OCI-LY1 (cell line): ENCODE measurements around the gene CDKAL1.

Experiments
- H2AFZ ChIP-seq: fragments of 200-600 bp; sonication (generic), shearing (Covaris generic); 2 replicates; pipeline ENCODE4 v1.6.0; 2014; ENCODE audit warnings: antibody characterized with exemption, mild to moderate bottlenecking, low read length
- H3F3A ChIP-seq: fragments of 200-600 bp; sonication (generic), shearing (Covaris generic); 2 replicates; pipeline ENCODE4 v1.6.0; 2014; ENCODE audit warnings: mild to moderate bottlenecking, antibody characterized with exemption, low read length, moderate library complexity; ENCODE audit not compliant: insufficient read depth
- H3K27ac ChIP-seq: fragments of 200-600 bp; sonication (generic); 2 replicates; pipeline ENCODE4 v1.5.1; 2014; ENCODE audit warnings: low read length, mixed run types, mild to moderate bottlenecking, low read depth; ENCODE audit not compliant: poor library complexity, severe bottlenecking
- H3K27me3 ChIP-seq: fragments of 200-600 bp; sonication (generic); 2 replicates; pipeline ENCODE4 v1.6.0; 2014; ENCODE audit warnings: antibody characterized with exemption, mild to moderate bottlenecking, low read length, moderate library complexity; ENCODE audit not compliant: insufficient read depth
- H3K36me3 ChIP-seq: fragments of 200-600 bp; sonication (generic); 2 replicates; pipeline ENCODE4 v1.6.1; 2014; ENCODE audit warnings: mild to moderate bottlenecking, antibody characterized with exemption, low read length, moderate library complexity, mixed read lengths; ENCODE audit not compliant: insufficient read depth
- H3K4me1 ChIP-seq: fragments of 200-600 bp; sonication (generic); 2 replicates; pipeline ENCODE4 v1.5.1; 2014; ENCODE audit warnings: mild to moderate bottlenecking, low read length, moderate library complexity; ENCODE audit not compliant: insufficient read depth, severe bottlenecking
- H3K4me2 ChIP-seq: fragments of 200-600 bp; sonication (generic), shearing (Covaris generic); 2 replicates; pipeline ENCODE4 v1.6.1; 2014; ENCODE audit warnings: low read length
- H3K4me3 ChIP-seq: fragments of 200-600 bp; sonication (generic); 2 replicates; pipeline ENCODE4 v1.5.1; 2014; ENCODE audit warnings: low read length, low read depth, mild to moderate bottlenecking, mixed read lengths; ENCODE audit not compliant: poor library complexity, severe bottlenecking
- H3K79me2 ChIP-seq: fragments of 200-600 bp; shearing (Covaris generic); 2 replicates; pipeline ENCODE4 v1.6.1; 2016; ENCODE audit warnings: mixed run types, low read length, mixed read lengths; ENCODE audit not compliant: insufficient read depth
- H3K9ac ChIP-seq: fragments of 200-600 bp; sonication (generic), shearing (Covaris generic); 2 replicates; pipeline ENCODE4 v1.6.1; 2014; ENCODE audit warnings: mild to moderate bottlenecking, low read length, mixed read lengths
- H3K9me2 ChIP-seq: fragments of 200-600 bp; sonication (generic), shearing (Covaris generic); 2 replicates; pipeline ENCODE4 v1.6.1; 2014; ENCODE audit warnings: low read depth, mild to moderate bottlenecking, low read length, mixed read lengths
- H3K9me3 ChIP-seq: fragments of 200-600 bp; shearing (Covaris generic); 2 replicates; pipeline ENCODE4 v1.6.1; 2014; ENCODE audit warnings: low read length, mixed read lengths
- H4K20me1 ChIP-seq: fragments of 200-600 bp; sonication (generic), shearing (Covaris generic); 2 replicates; pipeline ENCODE4 v1.6.0; 2016; ENCODE audit warnings: mild to moderate bottlenecking, low read length; ENCODE audit not compliant: insufficient read depth
- CTCF ChIP-seq: fragments of 200-600 bp; sonication (generic), shearing (Covaris generic); IDR thresholded peaks from 2 replicates; pipeline ENCODE4 v1.5.1; 2017; ENCODE audit warnings: mild to moderate bottlenecking, antibody characterized with exemption, low read length, moderate library complexity, mixed read lengths
- EZH2 ChIP-seq: fragments of 200-600 bp; sonication (generic), shearing (Covaris generic); IDR thresholded peaks from 2 replicates; pipeline ENCODE4 v1.8.0; 2017; ENCODE audit warnings: borderline replicate concordance, mixed run types, mild to moderate bottlenecking, antibody characterized with exemption, low read length, moderate library complexity, mixed read lengths

Gene CDKAL1

GRCh38 chr6:20789162-20789561 lies 254.9 kb downstream of the CDKAL1 start:
- Histone ChIP-seq H2AFZ (no peak overlapping the region), H3F3A (no peaks in the 10 kb centered on the region), H3K4me1 (no peaks in the 10 kb centered on the region), H3K36me3 (no peaks in the 10 kb centered on the region), H3K27me3 (no peaks in the 10 kb centered on the region), H3K9me2 (no peaks in the 10 kb centered on the region), H3K9ac (no peak overlapping the region), H3K4me3 (no peak overlapping the region), H3K4me2 (no peak overlapping the region), H3K9me3 (no peaks in the 10 kb centered on the region), H3K79me2 (no peaks in the 10 kb centered on the region), H4K20me1 (no peaks in the 10 kb centered on the region), H3K27ac (no peak overlapping the region)
- TF ChIP-seq EZH2 (no peak), CTCF (no peak)

GRCh38 chr6:20790032-20790791 lies 256.0 kb downstream of the CDKAL1 start:
- no peaks in the 10 kb centered on the region for H3K9me3 ChIP-seq
- H3K4me1 ChIP-seq = no peaks in the 10 kb centered on the region
- H3K9ac ChIP-seq = no peak overlapping the region
- H3K4me2 ChIP-seq = no peak overlapping the region
- H2AFZ ChIP-seq = no peak overlapping the region
- H3K27me3 ChIP-seq = no peaks in the 10 kb centered on the region
- H3K79me2 ChIP-seq = no peaks in the 10 kb centered on the region
- TF ChIP-seq CTCF (no peak), EZH2 (no peak)
- H3K9me2 ChIP-seq = no peaks in the 10 kb centered on the region
- H3F3A ChIP-seq = no peaks in the 10 kb centered on the region
- no peaks in the 10 kb centered on the region for H3K36me3 ChIP-seq
- no peaks in the 10 kb centered on the region for H4K20me1 ChIP-seq
- H3K4me3 ChIP-seq = no peak overlapping the region
- no peak overlapping the region for H3K27ac ChIP-seq

GRCh38 chr6:20791074-20791473 lies 256.8 kb downstream of the CDKAL1 start:
- no peak overlapping the region for H2AFZ ChIP-seq
- no peaks in the 10 kb centered on the region for H3K27me3 ChIP-seq
- no peaks in the 10 kb centered on the region for H3K9me3 ChIP-seq
- no peaks in the 10 kb centered on the region for H3F3A ChIP-seq
- H3K4me1 ChIP-seq = no peaks in the 10 kb centered on the region
- no peaks in the 10 kb centered on the region for H4K20me1 ChIP-seq
- H3K79me2 ChIP-seq = no peaks in the 10 kb centered on the region
- H3K4me3 ChIP-seq = no peak overlapping the region
- no peaks in the 10 kb centered on the region for H3K9me2 ChIP-seq
- H3K27ac ChIP-seq = no peak overlapping the region
- TF ChIP-seq EZH2 (no peak), CTCF (no peak)
- no peaks in the 10 kb centered on the region for H3K36me3 ChIP-seq
- H3K4me2 ChIP-seq = no peak overlapping the region
- H3K9ac ChIP-seq = no peak overlapping the region
